T-helper 1 cell treated with Interleukin-12 subunit alpha and Interleukin-12 subunit beta and Interleukin-4 antibody, amounts not matched to agents 30 ng/mL and 1 ng/mL, for 36 hours (primary cell): ENCODE data around the gene PDIK1L. TPM values are rescaled to one million over a fixed set of nuclear protein-coding genes. Genes with fewer than 3 reads are reported as not detected.

Experiments
- intact Hi-C: fragments of 100-400 bp; cut with micrococcal nuclease; formaldehyde crosslinking; loops from one replicate; pipeline ENCODE4 v1.15.1; 2024
- total RNA-seq: library from RNA; stranded (reverse); gene quantifications from 2 replicates; pipeline ENCODE4 v1.2.3, GENCODE V29; 2022

PDIK1L gene
- total RNA-seq, 1 donor from 2014 or later = 17.4 TPM

- intact Hi-C loops = loop anchor here (1.0 kb wide), 3 partner anchors 65 to 222 kb away; partner anchors contain the start of gene CEP85
These were observed 57.6 kb downstream of the PDIK1L start for GRCh38 chr1:26169198-26169554.

- intact Hi-C loops = loop anchor here (1.0 kb wide), 3 partner anchors 64 to 221 kb away; partner anchors contain the start of gene CEP85
These were observed 58.2 kb downstream of the PDIK1L start, which contains the start of gene ZNF593 for GRCh38 chr1:26169669-26170471. TSS of gene ZNF593 (plus strand) at chr1:26169908. CDS start at chr1:26169984, 76 bp downstream.

GRCh38 chr1:26170472-26170821 is 58.8 kb downstream of the PDIK1L start:
- intact Hi-C loops = no loop called here

GRCh38 chr1:26171084-26172072 is 59.8 kb downstream of the PDIK1L start, which contains the start of gene ZNF593OS:
TSS of gene ZNF593OS (minus strand) at chr1:26171832. CDS start at chr1:26171661, 171 bp downstream.
- intact Hi-C loops = no loop called here

Other genes with a start within 250 kb of the PDIK1L start
- gene PAQR7, start 236.1 kb upstream of the PDIK1L start, total RNA-seq = 1.8 TPM in 2 replicates
- 294 and 315 TPM in 2 replicates for gene STMN1, start 205.4 kb upstream of the PDIK1L start, total RNA-seq
- 9.8 and 11.1 TPM in 2 replicates for gene PAFAH2, start 113.8 kb upstream of the PDIK1L start, total RNA-seq
- not detected in 2 replicates for gene EXTL1, start 90.0 kb upstream of the PDIK1L start, total RNA-seq
- not detected in 2 replicates for gene SLC30A2, start 65.7 kb upstream of the PDIK1L start, total RNA-seq
- gene TRIM63, start 44.2 kb upstream of the PDIK1L start, total RNA-seq = not detected in 2 replicates
- not detected in 2 replicates for gene FAM110D, start 47.3 kb downstream of the PDIK1L start, total RNA-seq
- gene C1orf232, start 57.1 kb downstream of the PDIK1L start, total RNA-seq = not detected in 2 replicates
- 31.1 and 33.1 TPM in 2 replicates for gene ZNF593, start 58.1 kb downstream of the PDIK1L start, total RNA-seq
- gene ZNF593OS, start 60.0 kb downstream of the PDIK1L start, total RNA-seq = not detected in 2 replicates
- gene CNKSR1, start 65.7 kb downstream of the PDIK1L start, total RNA-seq = 3.9 and 4.8 TPM in 2 replicates
- not detected in 2 replicates for gene CATSPER4, start 78.8 kb downstream of the PDIK1L start, total RNA-seq
- gene CEP85, start 122.4 kb downstream of the PDIK1L start, total RNA-seq = 34.8 and 35.6 TPM in 2 replicates
- 739 and 749 TPM in 2 replicates for gene SH3BGRL3, start 168.3 kb downstream of the PDIK1L start, total RNA-seq
- 30.6 and 33.8 TPM in 2 replicates for gene UBXN11, start 194.8 kb downstream of the PDIK1L start, total RNA-seq
- 1,323 and 1,401 TPM in 2 replicates for gene CD52, start 206.1 kb downstream of the PDIK1L start, total RNA-seq
- gene CRYBG2, start 242.3 kb downstream of the PDIK1L start, total RNA-seq = 3.8 and 4.2 TPM in 2 replicates